Measurements from ENCODE around the gene CLEC2A.

The CLEC2A gene

GRCh38 chr12:9868951-9869306 is 63.2 kb downstream of the CLEC2A start:
- H3K9ac ChIP-seq (ENCODE audit: low read depth in 1 of 2, low read length in 2 of 2), result peak overlapping the region; percentile 49 to 77
- peak overlapping the region; percentile 78 for H3K27ac ChIP-seq (ENCODE audit: low read depth, low read length)
- no peaks in the 10 kb centered on the region for H3K9me3 ChIP-seq (ENCODE audit: control insufficient read depth in 1 of 2, low read length in 2 of 2)
- H3K4me3 ChIP-seq (ENCODE audit: low read depth in 1 of 2, low read length in 2 of 2), result peak overlapping the region; percentile 73 to 75
- H3K4me1 ChIP-seq (ENCODE audit: control insufficient read depth in 1 of 2, insufficient read depth in 2 of 2, low read length in 2 of 2), result peaks cover 0 to 5% of the 10 kb centered on the region in 2 donors
- no peaks in the 10 kb centered on the region for H3K36me3 ChIP-seq (ENCODE audit: control insufficient read depth in 1 of 2, insufficient read depth in 2 of 2, low read length in 2 of 2)
- H3K27me3 ChIP-seq (ENCODE audit: control insufficient read depth in 1 of 2, insufficient read depth in 2 of 2, low read length in 2 of 2), result no peaks in the 10 kb centered on the region

- Histone ChIP-seq H3K27me3 (ENCODE audit: control insufficient read depth in 1 of 2, insufficient read depth in 2 of 2, low read length in 2 of 2) (no peaks in the 10 kb centered on the region), H3K27ac (ENCODE audit: low read depth, low read length) (peak overlapping the region; percentile 78), H3K9me3 (ENCODE audit: control insufficient read depth in 1 of 2, low read length in 2 of 2) (no peaks in the 10 kb centered on the region), H3K4me1 (ENCODE audit: control insufficient read depth in 1 of 2, insufficient read depth in 2 of 2, low read length in 2 of 2) (peaks cover 0 to 5% of the 10 kb centered on the region in 2 donors), H3K36me3 (ENCODE audit: control insufficient read depth in 1 of 2, insufficient read depth in 2 of 2, low read length in 2 of 2) (no peaks in the 10 kb centered on the region), H3K4me3 (ENCODE audit: low read depth in 1 of 2, low read length in 2 of 2) (peak overlapping the region; percentile 73 to 75), H3K9ac (ENCODE audit: low read depth in 1 of 2, low read length in 2 of 2) (peak overlapping the region; percentile 49 to 77)
These were observed 63.8 kb downstream of the CLEC2A start for GRCh38 chr12:9868311-9868801.

DNA sequence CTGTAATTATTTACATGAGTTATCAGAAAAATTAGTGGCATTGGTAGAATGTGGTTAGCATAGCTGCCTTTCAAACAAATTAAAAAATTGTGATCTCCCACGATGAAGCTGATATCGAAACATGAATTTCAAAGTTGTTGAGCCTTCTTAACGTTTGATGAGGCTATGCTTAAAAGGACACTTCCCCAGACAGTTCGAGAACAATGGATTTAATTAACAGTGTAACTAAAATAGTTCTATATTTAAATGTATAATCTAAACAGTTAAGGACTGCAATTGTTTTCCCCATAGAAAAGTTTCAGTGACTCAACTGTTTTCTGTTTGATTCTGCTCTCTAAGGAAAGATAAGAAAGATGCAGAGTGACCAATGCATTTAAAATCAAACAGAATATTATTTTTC is 64.6 kb downstream of the CLEC2A start:
- Histone ChIP-seq H3K4me3 (ENCODE audit: low read depth in 1 of 2, low read length in 2 of 2) (peak overlapping the region; percentile 48 to 74), H3K9me3 (ENCODE audit: control insufficient read depth in 1 of 2, low read length in 2 of 2) (no peaks in the 10 kb centered on the region), H3K4me1 (ENCODE audit: control insufficient read depth in 1 of 2, insufficient read depth in 2 of 2, low read length in 2 of 2) (peaks cover 0 to 5% of the 10 kb centered on the region in 2 donors), H3K36me3 (ENCODE audit: control insufficient read depth in 1 of 2, insufficient read depth in 2 of 2, low read length in 2 of 2) (no peaks in the 10 kb centered on the region), H3K27me3 (ENCODE audit: control insufficient read depth in 1 of 2, insufficient read depth in 2 of 2, low read length in 2 of 2) (no peaks in the 10 kb centered on the region), H3K9ac (ENCODE audit: low read depth in 1 of 2, low read length in 2 of 2) (peak overlapping the region in 1 of 2 donors; percentile 59), H3K27ac (ENCODE audit: low read depth, low read length) (no peak overlapping the region)

- peak overlapping the region; percentile 28 for H3K27ac ChIP-seq (ENCODE audit: low read depth, low read length)
- peaks cover 0 to 5% of the 10 kb centered on the region in 2 donors for H3K4me1 ChIP-seq (ENCODE audit: control insufficient read depth in 1 of 2, insufficient read depth in 2 of 2, low read length in 2 of 2)
- H3K9ac ChIP-seq (ENCODE audit: low read depth in 1 of 2, low read length in 2 of 2), result peak overlapping the region; percentile 20 to 59
- no peaks in the 10 kb centered on the region for H3K27me3 ChIP-seq (ENCODE audit: control insufficient read depth in 1 of 2, insufficient read depth in 2 of 2, low read length in 2 of 2)
- no peaks in the 10 kb centered on the region for H3K36me3 ChIP-seq (ENCODE audit: control insufficient read depth in 1 of 2, insufficient read depth in 2 of 2, low read length in 2 of 2)
- no peaks in the 10 kb centered on the region for H3K9me3 ChIP-seq (ENCODE audit: control insufficient read depth in 1 of 2, low read length in 2 of 2)
- peak overlapping the region; percentile 48 to 74 for H3K4me3 ChIP-seq (ENCODE audit: low read depth in 1 of 2, low read length in 2 of 2)
These were observed 65.3 kb downstream of the CLEC2A start for GRCh38 chr12:9866860-9867269.

- Histone ChIP-seq H3K27me3 (ENCODE audit: control insufficient read depth in 1 of 2, insufficient read depth in 2 of 2, low read length in 2 of 2) (no peaks in the 10 kb centered on the region), H3K4me3 (ENCODE audit: low read depth in 1 of 2, low read length in 2 of 2) (peak overlapping the region; percentile 37 to 48), H3K9me3 (ENCODE audit: control insufficient read depth in 1 of 2, low read length in 2 of 2) (no peaks in the 10 kb centered on the region), H3K9ac (ENCODE audit: low read depth in 1 of 2, low read length in 2 of 2) (no peak overlapping the region), H3K36me3 (ENCODE audit: control insufficient read depth in 1 of 2, insufficient read depth in 2 of 2, low read length in 2 of 2) (no peaks in the 10 kb centered on the region), H3K27ac (ENCODE audit: low read depth, low read length) (no peak overlapping the region), H3K4me1 (ENCODE audit: control insufficient read depth in 1 of 2, insufficient read depth in 2 of 2, low read length in 2 of 2) (peaks cover 0 to 5% of the 10 kb centered on the region in 2 donors)
These were observed 67.1 kb downstream of the CLEC2A start for GRCh38 chr12:9864913-9865675.

All from duodenal mucosa (tissue), 2 donors.